Liver (tissue), 9 donors: ENCODE measurements around the gene SKAP2. TPM values are rescaled to one million over a fixed set of nuclear protein-coding genes. Genes with fewer than 3 reads are reported as not detected.

Experiments used
- DNase-seq: peaks from one replicate; pipeline ENCODE4 v3.0.0-alpha.2; 2017; ENCODE audit warnings: low spot score
- H3K27ac ChIP-seq, 2 donors: one replicate each; pipeline ENCODE4 v1.7.0; 2013; ENCODE audit warnings: inconsistent platforms in 2 of 2, low read length in 2 of 2, control low read depth in 1 of 2, low read depth in 1 of 2, mild to moderate bottlenecking in 1 of 2
- H3K27me3 ChIP-seq, 4 donors: one replicate each; pipeline versions ENCODE4 v1.6.1 to v1.7.0; 2013; ENCODE audit warnings: low read length in 3 of 4, inconsistent platforms in 1 of 4, mild to moderate bottlenecking in 1 of 4, moderate library complexity in 1 of 4; ENCODE audit not compliant: control insufficient read depth in 4 of 4, insufficient read depth in 4 of 4
- H3K36me3 ChIP-seq, 4 donors: one replicate each; pipeline versions ENCODE4 v1.6.1 to v1.7.0; 2013; ENCODE audit warnings: low read length in 3 of 4, mild to moderate bottlenecking in 3 of 4, low read depth in 1 of 4, moderate library complexity in 1 of 4; ENCODE audit not compliant: control insufficient read depth in 4 of 4, insufficient read depth in 3 of 4
- H3K4me1 ChIP-seq, 4 donors: one replicate each; pipeline versions ENCODE4 v1.6.1 to v1.7.0; 2013; ENCODE audit warnings: low read length in 3 of 4, mild to moderate bottlenecking in 3 of 4, moderate library complexity in 1 of 4; ENCODE audit not compliant: control insufficient read depth in 4 of 4, insufficient read depth in 4 of 4
- H3K4me3 ChIP-seq, 3 donors: one replicate each; pipeline versions ENCODE4 v1.6.1 to v1.7.0; 2013; ENCODE audit warnings: low read length in 3 of 3, control low read depth in 1 of 3, low read depth in 1 of 3, mild to moderate bottlenecking in 1 of 3
- H3K9ac ChIP-seq, 2 donors: one replicate each; pipeline ENCODE4 v1.7.0; 2013; ENCODE audit warnings: low read length in 2 of 2, mild to moderate bottlenecking in 2 of 2, moderate library complexity in 2 of 2, control low read depth in 1 of 2, low read depth in 1 of 2
- H3K9me3 ChIP-seq, 4 donors: one replicate each; pipeline versions ENCODE4 v1.6.1 to v1.7.0; 2013; ENCODE audit warnings: low read length in 3 of 4; ENCODE audit not compliant: control insufficient read depth in 4 of 4
- CTCF ChIP-seq: fragments of 150-350 bp; IDR thresholded peaks from 2 replicates; pipeline ENCODE4 v1.5.1; 2017; ENCODE audit warnings: improper control_type of control experiment, low read depth, low read length; ENCODE audit not compliant: missing input control
- EGR1 ChIP-seq, 2 donors: IDR thresholded peaks; 2 replicates each; pipeline ENCODE4 v1.6.1; 2016 to 2018; ENCODE audit warnings: antibody characterized with exemption in 2 of 2, low read depth in 2 of 2
- FOXA1 ChIP-seq: IDR thresholded peaks from 2 replicates; pipeline ENCODE4 v1.6.1; 2016; ENCODE audit warnings: antibody characterized with exemption
- FOXA2 ChIP-seq: IDR thresholded peaks from 2 replicates; pipeline ENCODE4 v1.6.1; 2016; ENCODE audit warnings: antibody characterized with exemption
- GABPA ChIP-seq, 2 donors: IDR thresholded peaks in 1 of 2; conservative IDR thresholded peaks in 1 of 2; 2 replicates each; pipeline ENCODE4 v1.6.1; 2016; ENCODE audit warnings: antibody characterized with exemption in 2 of 2, mild to moderate bottlenecking in 1 of 2, moderate library complexity in 1 of 2
- HNF4A ChIP-seq, 2 donors: conservative IDR thresholded peaks; 2 replicates each; pipeline ENCODE4 v1.6.1; 2016; ENCODE audit warnings: antibody characterized with exemption in 2 of 2, mild to moderate bottlenecking in 2 of 2
- HNF4G ChIP-seq: IDR thresholded peaks from 2 replicates; pipeline ENCODE4 v1.6.1; 2016; ENCODE audit warnings: antibody characterized with exemption
- JUND ChIP-seq, 2 donors: IDR thresholded peaks; 2 replicates each; pipeline ENCODE4 v1.6.1; 2016; ENCODE audit warnings: antibody characterized with exemption in 2 of 2
- NR2F2 ChIP-seq: IDR thresholded peaks from 2 replicates; pipeline ENCODE4 v1.6.1; 2016; ENCODE audit warnings: antibody characterized with exemption
- RAD21 ChIP-seq, 2 donors: IDR thresholded peaks; 2 replicates each; pipeline ENCODE4 v1.6.1; 2016; ENCODE audit warnings: antibody characterized with exemption in 2 of 2, mild to moderate bottlenecking in 2 of 2
- RXRA ChIP-seq, 2 donors: IDR thresholded peaks; 2 replicates each; pipeline ENCODE4 v1.6.1; 2017 to 2018; ENCODE audit warnings: antibody characterized with exemption in 2 of 2, mild to moderate bottlenecking in 1 of 2
- SP1 ChIP-seq: IDR thresholded peaks from 2 replicates; pipeline ENCODE4 v1.6.1; 2018; ENCODE audit warnings: antibody characterized with exemption, mild to moderate bottlenecking
- YY1 ChIP-seq: IDR thresholded peaks from 2 replicates; pipeline ENCODE4 v1.6.1; 2016; ENCODE audit warnings: antibody characterized with exemption, mild to moderate bottlenecking
- WGBS: extraction: QIAGEN DNeasy Blood & Tissue Kit; methylation state at CpG from one replicate; pipeline ENCODE4 v1.1.7; 2013; 5-methylcytosine and 5-hydroxymethylcytosine counted together
- polyA plus RNA-seq, 2 donors: library from polyadenylated mRNA; stranded (reverse) in 1 of 2; unstranded in 1 of 2; fragments of 200-250 nt in 1 of 2; fragments of >200 nt in 1 of 2; fragmentation: Nextera tagmentation in 1 of 2; extraction: Ambion mirVana in 1 of 2; gene quantifications; one replicate each; pipeline versions ENCODE4 v1.2.1 to v1.2.3, GENCODE V29; 2013 to 2015
- total RNA-seq, 2 donors: library from RNA; depleted of rRNA; stranded (reverse); fragments of >200 nt; gene quantifications; one replicate each; pipeline ENCODE4 v1.2.3, GENCODE V29; 2014
- TF ChIP-seq, protein P1 (sequence below): IDR thresholded peaks from 2 replicates; pipeline ENCODE4 v1.6.1; 2016; ENCODE audit warnings: antibody characterized with exemption, mild to moderate bottlenecking
- TF ChIP-seq, protein P2 (sequence below): IDR thresholded peaks from 2 replicates; pipeline ENCODE4 v1.6.1; 2016; ENCODE audit warnings: antibody characterized with exemption
- TF ChIP-seq, protein P3 (sequence below): IDR thresholded peaks from 2 replicates; pipeline ENCODE4 v1.6.1; 2016; ENCODE audit warnings: antibody characterized with exemption
- TF ChIP-seq, protein P4 (sequence below): IDR thresholded peaks from 2 replicates; pipeline ENCODE4 v1.6.1; 2016; ENCODE audit warnings: antibody characterized with exemption
- donor health status: healthy.
- donor health status: healthy.
- donor health status: healthy.
- donor health status: healthy.
- donor health status: healthy.

Gene SKAP2
- total and polyA plus RNA-seq, 4 donors = 3.4 to 9.2 (median 5.1) TPM

- no peak for DNase-seq
- Histone ChIP-seq H3K27ac (no peak overlapping the region), H3K4me1 (no peaks in the 10 kb centered on the region), H3K36me3 (no peaks in the 10 kb centered on the region), H3K9me3 (no peaks in the 10 kb centered on the region), H3K27me3 (no peaks in the 10 kb centered on the region), H3K9ac (no peak overlapping the region), H3K4me3 (no peak overlapping the region)
- TF ChIP-seq EGR1 (IDR thresholded peaks at IDR 0.05; ENCODE audit: low read depth in 2 of 2) = no peak
- TF ChIP-seq GABPA (IDR thresholded peaks at IDR 0.05 in 1 of 2, conservative IDR thresholded peaks at IDR 0.05 in 1 of 2) = no peak
- TF ChIP-seq YY1 = no peak
- TF ChIP-seq JUND (IDR thresholded peaks at IDR 0.05) = no peak
- TF ChIP-seq RAD21 (IDR thresholded peaks at IDR 0.05) = no peak
- TF ChIP-seq FOXA1 = no peak
- TF ChIP-seq, protein P1, sequence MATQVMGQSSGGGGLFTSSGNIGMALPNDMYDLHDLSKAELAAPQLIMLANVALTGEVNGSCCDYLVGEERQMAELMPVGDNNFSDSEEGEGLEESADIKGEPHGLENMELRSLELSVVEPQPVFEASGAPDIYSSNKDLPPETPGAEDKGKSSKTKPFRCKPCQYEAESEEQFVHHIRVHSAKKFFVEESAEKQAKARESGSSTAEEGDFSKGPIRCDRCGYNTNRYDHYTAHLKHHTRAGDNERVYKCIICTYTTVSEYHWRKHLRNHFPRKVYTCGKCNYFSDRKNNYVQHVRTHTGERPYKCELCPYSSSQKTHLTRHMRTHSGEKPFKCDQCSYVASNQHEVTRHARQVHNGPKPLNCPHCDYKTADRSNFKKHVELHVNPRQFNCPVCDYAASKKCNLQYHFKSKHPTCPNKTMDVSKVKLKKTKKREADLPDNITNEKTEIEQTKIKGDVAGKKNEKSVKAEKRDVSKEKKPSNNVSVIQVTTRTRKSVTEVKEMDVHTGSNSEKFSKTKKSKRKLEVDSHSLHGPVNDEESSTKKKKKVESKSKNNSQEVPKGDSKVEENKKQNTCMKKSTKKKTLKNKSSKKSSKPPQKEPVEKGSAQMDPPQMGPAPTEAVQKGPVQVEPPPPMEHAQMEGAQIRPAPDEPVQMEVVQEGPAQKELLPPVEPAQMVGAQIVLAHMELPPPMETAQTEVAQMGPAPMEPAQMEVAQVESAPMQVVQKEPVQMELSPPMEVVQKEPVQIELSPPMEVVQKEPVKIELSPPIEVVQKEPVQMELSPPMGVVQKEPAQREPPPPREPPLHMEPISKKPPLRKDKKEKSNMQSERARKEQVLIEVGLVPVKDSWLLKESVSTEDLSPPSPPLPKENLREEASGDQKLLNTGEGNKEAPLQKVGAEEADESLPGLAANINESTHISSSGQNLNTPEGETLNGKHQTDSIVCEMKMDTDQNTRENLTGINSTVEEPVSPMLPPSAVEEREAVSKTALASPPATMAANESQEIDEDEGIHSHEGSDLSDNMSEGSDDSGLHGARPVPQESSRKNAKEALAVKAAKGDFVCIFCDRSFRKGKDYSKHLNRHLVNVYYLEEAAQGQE = no peak
- no peak for TF ChIP-seq CTCF
- TF ChIP-seq, protein P2, sequence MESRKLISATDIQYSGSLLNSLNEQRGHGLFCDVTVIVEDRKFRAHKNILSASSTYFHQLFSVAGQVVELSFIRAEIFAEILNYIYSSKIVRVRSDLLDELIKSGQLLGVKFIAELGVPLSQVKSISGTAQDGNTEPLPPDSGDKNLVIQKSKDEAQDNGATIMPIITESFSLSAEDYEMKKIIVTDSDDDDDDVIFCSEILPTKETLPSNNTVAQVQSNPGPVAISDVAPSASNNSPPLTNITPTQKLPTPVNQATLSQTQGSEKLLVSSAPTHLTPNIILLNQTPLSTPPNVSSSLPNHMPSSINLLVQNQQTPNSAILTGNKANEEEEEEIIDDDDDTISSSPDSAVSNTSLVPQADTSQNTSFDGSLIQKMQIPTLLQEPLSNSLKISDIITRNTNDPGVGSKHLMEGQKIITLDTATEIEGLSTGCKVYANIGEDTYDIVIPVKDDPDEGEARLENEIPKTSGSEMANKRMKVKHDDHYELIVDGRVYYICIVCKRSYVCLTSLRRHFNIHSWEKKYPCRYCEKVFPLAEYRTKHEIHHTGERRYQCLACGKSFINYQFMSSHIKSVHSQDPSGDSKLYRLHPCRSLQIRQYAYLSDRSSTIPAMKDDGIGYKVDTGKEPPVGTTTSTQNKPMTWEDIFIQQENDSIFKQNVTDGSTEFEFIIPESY = no peak
- TF ChIP-seq SP1 = no peak
- no peak for TF ChIP-seq HNF4A (conservative IDR thresholded peaks at IDR 0.05)
- TF ChIP-seq, protein P3, sequence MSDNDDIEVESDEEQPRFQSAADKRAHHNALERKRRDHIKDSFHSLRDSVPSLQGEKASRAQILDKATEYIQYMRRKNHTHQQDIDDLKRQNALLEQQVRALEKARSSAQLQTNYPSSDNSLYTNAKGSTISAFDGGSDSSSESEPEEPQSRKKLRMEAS = no peak
- 43% methylated on average over 2 of the region's 2 CpGs for WGBS
Measured at GRCh38 chr7:26724795-26725194, 139.6 kb downstream of the SKAP2 start.

DNA sequence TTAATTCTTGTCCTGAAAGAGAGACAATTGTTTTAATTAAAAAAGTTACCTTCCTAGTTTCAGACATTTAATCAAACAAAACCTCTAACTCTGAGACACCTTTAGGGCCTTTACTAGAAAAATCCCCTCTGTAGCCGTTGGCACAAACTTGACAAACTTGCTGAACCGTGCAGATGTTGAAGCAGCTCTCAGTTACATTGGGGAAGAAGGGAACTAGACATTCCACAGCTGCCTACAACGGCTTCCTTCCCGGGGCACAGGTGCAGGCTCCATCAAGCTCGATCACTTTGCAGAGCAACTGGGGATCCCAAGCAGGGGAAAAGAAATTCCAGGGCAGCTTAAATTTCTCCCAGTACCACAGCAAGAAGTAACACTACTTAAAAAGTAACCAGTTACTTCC lies 141.3 kb downstream of the SKAP2 start:
- no peak for DNase-seq
- no peaks in the 10 kb centered on the region for H3K9me3 ChIP-seq
- no peaks in the 10 kb centered on the region for H3K4me1 ChIP-seq
- H3K9ac ChIP-seq = no peak overlapping the region
- H3K4me3 ChIP-seq = no peak overlapping the region
- TF ChIP-seq RAD21 (IDR thresholded peaks at IDR 0.05) = no peak
- no peak for TF ChIP-seq HNF4G
- TF ChIP-seq, protein P1 = no peak
- TF ChIP-seq CTCF = no peak
- no peak for TF ChIP-seq RXRA (IDR thresholded peaks at IDR 0.05)
- TF ChIP-seq SP1 = no peak
- no peak for TF ChIP-seq HNF4A (conservative IDR thresholded peaks at IDR 0.05)
- TF ChIP-seq, protein P4, sequence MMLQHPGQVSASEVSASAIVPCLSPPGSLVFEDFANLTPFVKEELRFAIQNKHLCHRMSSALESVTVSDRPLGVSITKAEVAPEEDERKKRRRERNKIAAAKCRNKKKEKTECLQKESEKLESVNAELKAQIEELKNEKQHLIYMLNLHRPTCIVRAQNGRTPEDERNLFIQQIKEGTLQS = no peak
- no peak for TF ChIP-seq NR2F2
- no peak for TF ChIP-seq FOXA2
- no peak for TF ChIP-seq GABPA (IDR thresholded peaks at IDR 0.05 in 1 of 2, conservative IDR thresholded peaks at IDR 0.05 in 1 of 2)
- H3K27ac ChIP-seq = no peak overlapping the region
- WGBS = 72% methylated on average over 5 of the region's 5 CpGs
- H3K27me3 ChIP-seq = no peaks in the 10 kb centered on the region
- no peaks in the 10 kb centered on the region for H3K36me3 ChIP-seq
